K562 (cell line): ENCODE data around the gene NLRP10. TPM values are rescaled to one million over a fixed set of nuclear protein-coding genes. Genes with fewer than 3 reads are reported as not detected.

Experiments
- BHLHE40 ChIP-seq: IDR thresholded peaks from 2 replicates; pipeline ENCODE4 v1.6.1; 2011; ENCODE audit warnings: low read length, improper control_type of control experiment
- CTBP1 ChIP-seq: fragments of 450-650 bp; IDR thresholded peaks from 2 replicates; pipeline ENCODE4 v1.6.1; 2016; ENCODE audit warnings: borderline replicate concordance
- EGR1 ChIP-seq: fragments of 450-650 bp; conservative IDR thresholded peaks from 2 replicates; pipeline ENCODE4 v1.6.1; 2017; ENCODE audit warnings: mild to moderate bottlenecking
- EHMT2 ChIP-seq: fragments of 450-650 bp; IDR thresholded peaks from 2 replicates; pipeline ENCODE4 v1.6.1; 2018; ENCODE audit warnings: antibody characterized with exemption
- FOXK1 ChIP-seq: sonication (generic); formaldehyde crosslinking; IDR thresholded peaks from 2 replicates; pipeline ENCODE4 v1.8.0; 2022; ENCODE audit warnings: missing genetic modification reagents, mild to moderate bottlenecking, borderline replicate concordance
- GTF2A2 ChIP-seq: IDR thresholded peaks from 2 replicates; pipeline ENCODE4 v1.6.1; 2016; ENCODE audit warnings: mild to moderate bottlenecking, missing genetic modification characterization, missing compliant biosample characterization
- HCFC1 ChIP-seq: IDR thresholded peaks from 2 replicates; pipeline ENCODE4 v1.6.1; 2012; ENCODE audit warnings: low read depth, low read length, improper control_type of control experiment
- KDM1A ChIP-seq, 2 experiments: fragments of 450-650 bp; IDR thresholded peaks; 2 replicates each; pipeline ENCODE4 v1.6.1; 2016; ENCODE audit warnings: mild to moderate bottlenecking in 2 of 2
- KDM4B ChIP-seq, 2 experiments: fragments of 450-650 bp in 1 of 2; sonication (generic) in 1 of 2; IDR thresholded peaks; 2 replicates each; pipeline ENCODE4 v1.6.1; 2016 to 2017; ENCODE audit warnings: borderline replicate concordance in 2 of 2, antibody characterized with exemption in 1 of 2, low read depth in 1 of 2, mild to moderate bottlenecking in 1 of 2
- KLF10 ChIP-seq: fragments of 250-450 bp; sonication (Bioruptor Pico); IDR thresholded peaks from 2 replicates; pipeline ENCODE4 v1.6.1; 2021; ENCODE audit warnings: matching md5 sums
- LEF1 ChIP-seq: fragments of 450-650 bp; IDR thresholded peaks from 2 replicates; pipeline ENCODE4 v1.6.1; 2016; ENCODE audit warnings: mild to moderate bottlenecking
- NR3C1 ChIP-seq: sonication (generic); formaldehyde crosslinking; IDR thresholded peaks from 2 replicates; pipeline ENCODE4 v1.8.1; 2022; ENCODE audit warnings: missing genetic modification reagents
- SMAD4 ChIP-seq: fragments of 250-450 bp; sonication (Bioruptor Pico); conservative IDR thresholded peaks from 2 replicates; pipeline ENCODE4 v1.8.0; 2021; ENCODE audit warnings: inconsistent platforms, mild to moderate bottlenecking, moderate library complexity
- SP2 ChIP-seq: IDR thresholded peaks from 2 replicates; pipeline ENCODE4 v1.6.1; 2011; ENCODE audit warnings: mild to moderate bottlenecking, low read depth, low read length, moderate library complexity; ENCODE audit not compliant: poor library complexity, severe bottlenecking; ENCODE audit errors: extremely low read depth
- SPI1 ChIP-seq: IDR thresholded peaks from 2 replicates; pipeline ENCODE4 v1.6.1; 2011; ENCODE audit warnings: low read depth, low read length, control low read depth, borderline replicate concordance
- STAT6 ChIP-seq: sonication (generic); formaldehyde crosslinking; IDR thresholded peaks from 2 replicates; pipeline ENCODE4 v1.8.1; 2023; ENCODE audit warnings: mild to moderate bottlenecking, missing genetic modification reagents
- TCF7L2 ChIP-seq: fragments of 150-350 bp; IDR thresholded peaks from 2 replicates; pipeline ENCODE4 v1.6.1; 2016; ENCODE audit warnings: low read depth, mild to moderate bottlenecking, low read length, moderate library complexity
- XRCC5 ChIP-seq: fragments of 200-400 bp; formaldehyde crosslinking; IDR thresholded peaks from 2 replicates; pipeline ENCODE4 v1.6.1; 2017; ENCODE audit warnings: low read depth, mild to moderate bottlenecking, low read length
- ZBTB17 ChIP-seq: fragments of 450-650 bp; formaldehyde crosslinking; IDR thresholded peaks from 2 replicates; pipeline ENCODE4 v1.4.0; 2020; ENCODE audit warnings: mild to moderate bottlenecking
- ZNF232 ChIP-seq: sonication (generic); formaldehyde crosslinking; IDR thresholded peaks from 2 replicates; pipeline ENCODE4 v1.8.0; 2022; ENCODE audit warnings: mild to moderate bottlenecking, missing genetic modification reagents
- polyA plus RNA-seq, 8 experiments: library from polyadenylated mRNA; depleted of rRNA in 4 of 8; stranded (reverse) in 5 of 8; unstranded in 3 of 8; fragments of >200 nt; fragmentation: Nextera tagmentation in 2 of 8; fragmentation: Illumina TruSeq in 1 of 8; extraction: Ambion mirVana in 2 of 8; extraction: Trizol in 1 of 8; gene quantifications; 2 replicates each; pipeline versions ENCODE4 v1.2.1 to v1.2.3, GENCODE V29; 2011 to 2014; ENCODE audit warnings: inconsistent platforms in 1 of 8, missing spikeins in 1 of 8
- total RNA-seq, 7 experiments: library from RNA; depleted of rRNA in 6 of 7; stranded (reverse); fragments of >200 nt in 6 of 7; fragmentation: Illumina TruSeq in 2 of 7; extraction: Trizol in 2 of 7; gene quantifications; 2 replicates each; pipeline versions ENCODE4 v1.2.1 to v1.2.3, GENCODE V29; 2011 to 2021; ENCODE audit warnings: low replicate concordance in 1 of 7
- TF ChIP-seq, protein P1 (sequence below): fragments of 250-450 bp; sonication (Bioruptor Pico); IDR thresholded peaks from 2 replicates; pipeline ENCODE4 v1.8.0; 2021; ENCODE audit warnings: moderate library complexity, mild to moderate bottlenecking, inconsistent platforms
- TF ChIP-seq, protein P2 (sequence below): fragments of 250-450 bp; sonication (Bioruptor Pico); IDR thresholded peaks from 2 replicates; pipeline ENCODE4 v1.4.0; 2020; ENCODE audit warnings: mild to moderate bottlenecking

The NLRP10 gene
- total and polyA plus RNA-seq, 9 of the 15 experiments (the other 6 are each of a cell fraction or from before 2014, with no cell fraction given) = 0.04 to 0.14 (median 0.09) TPM; not detected in 6

GRCh38 chr11:7986768-7987559 is 21.7 kb upstream of the NLRP10 start, which contains the start of gene EIF3F (continued):
- 0 out of 2 replicates have a peak, but pooled peaks have one; percentile 29 for TF ChIP-seq FOXK1 (CRISPR knock-in tag)
- TF ChIP-seq BHLHE40 = peak; percentile 44; the same call in 1 of the 2 replicates
- TF ChIP-seq EHMT2 = peak; percentile 8
- TF ChIP-seq, protein P1, sequence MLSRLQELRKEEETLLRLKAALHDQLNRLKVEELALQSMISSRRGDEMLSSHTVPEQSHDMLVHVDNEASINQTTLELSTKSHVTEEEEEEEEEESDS (CRISPR knock-in tag) = no peak
- TF ChIP-seq, protein P2, sequence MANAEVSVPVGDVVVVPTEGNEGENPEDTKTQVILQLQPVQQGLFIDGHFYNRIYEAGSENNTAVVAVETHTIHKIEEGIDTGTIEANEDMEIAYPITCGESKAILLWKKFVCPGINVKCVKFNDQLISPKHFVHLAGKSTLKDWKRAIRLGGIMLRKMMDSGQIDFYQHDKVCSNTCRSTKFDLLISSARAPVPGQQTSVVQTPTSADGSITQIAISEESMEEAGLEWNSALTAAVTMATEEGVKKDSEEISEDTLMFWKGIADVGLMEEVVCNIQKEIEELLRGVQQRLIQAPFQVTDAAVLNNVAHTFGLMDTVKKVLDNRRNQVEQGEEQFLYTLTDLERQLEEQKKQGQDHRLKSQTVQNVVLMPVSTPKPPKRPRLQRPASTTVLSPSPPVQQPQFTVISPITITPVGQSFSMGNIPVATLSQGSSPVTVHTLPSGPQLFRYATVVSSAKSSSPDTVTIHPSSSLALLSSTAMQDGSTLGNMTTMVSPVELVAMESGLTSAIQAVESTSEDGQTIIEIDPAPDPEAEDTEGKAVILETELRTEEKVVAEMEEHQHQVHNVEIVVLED (CRISPR knock-in tag) = peak; percentile 51; the same call in 1 of the 2 replicates
- peak in 1 of 2 experiments; percentile 50; a peak in 1 of 4 replicates for TF ChIP-seq KDM1A (IDR thresholded peaks at IDR 0.05)
- TF ChIP-seq TCF7L2 = peak; percentile 74
- TF ChIP-seq CTBP1 = peak; percentile 71; the same call in 1 of the 2 replicates
- peak; percentile 85 for TF ChIP-seq HCFC1
- TF ChIP-seq EGR1 = 0 out of 2 replicates have a peak, but pooled peaks have one; percentile 11
- TF ChIP-seq ZBTB17 = no peak
- TF ChIP-seq GTF2A2 (tag) = 0 out of 2 replicates have a peak, but pooled peaks have one; percentile 33
- TF ChIP-seq KDM4B (IDR thresholded peaks at IDR 0.05; ENCODE audit: borderline replicate concordance in 2 of 2, low read depth in 1 of 2) = 0 out of 4 replicates have a peak, but pooled peaks of 1 of the 2 experiments have one; percentile 64
- peak; percentile 59 for TF ChIP-seq SMAD4 (CRISPR knock-in tag)
- TF ChIP-seq NR3C1 = no peak
- TF ChIP-seq XRCC5 = peak; percentile 79
- TF ChIP-seq STAT6 = no peak
- TF ChIP-seq LEF1 = peak; percentile 53; the same call in 1 of the 2 replicates
- TF ChIP-seq ZNF232 (CRISPR knock-in tag) = no peak
- no peak for TF ChIP-seq SPI1
- peak; percentile 4 for TF ChIP-seq SP2
- TF ChIP-seq KLF10 (CRISPR knock-in tag) = no peak
